ENCODE measurements around the gene IL17RC. TPM values are rescaled to one million over a fixed set of nuclear protein-coding genes. Genes with fewer than 3 reads are reported as not detected.
"Not testable (repeated sequence)": the region's sequence is repeated elsewhere in the genome, so short reads cannot be mapped to it uniquely, and the experiment has no call there.

The IL17RC gene
- total RNA-seq, 2 experiments from 2014 or later = 0.22 to 0.32 TPM

- Mint-ChIP-seq H3K4me3 (no peak overlapping the region), H3K36me3 (ENCODE audit: low read depth) (peaks cover 42% of the 10 kb centered on the region), H3K27ac (peak overlapping the region; percentile 44), H3K27me3 (no peaks in the 10 kb centered on the region), H3K9me3 (peaks cover 5% of the 10 kb centered on the region), H3K4me1 (ENCODE audit: low read depth) (peaks cover 39% of the 10 kb centered on the region)
- no peak for ATAC-seq
- intact Hi-C loops (cut with micrococcal nuclease) = no loop called here
- no peak for TF ChIP-seq CTCF (IDR thresholded peaks at IDR 0.05)
- POLR2A ChIA-PET = interaction anchor here (0.7 to 7.7 kb wide), 6 partner anchors 9 to 111 kb away, joined by 3 to 57 read pairs (median 5); partner anchors contain the start of genes CRELD1 and IL17RE
- CTCF ChIA-PET = interaction anchor here (0.7 to 4.3 kb wide), 4 partner anchors 9 to 67 kb away, joined by 4 to 25 read pairs (median 5); partner anchors contain the start of genes CRELD1 and IL17RE
- peak; percentile 0 for DNase-seq
These were observed 23.2 kb upstream of the IL17RC start for GRCh38 chr3:9893739-9894138.

GRCh38 chr3:9895715-9896114 lies 21.2 kb upstream of the IL17RC start:
- POLR2A ChIA-PET = interaction anchor here (7.7 kb wide), 1 partner anchor 37 kb away, joined by 57 read pairs; the partner anchor contains the start of gene CRELD1
- DNase-seq; H3K9me3 Mint-ChIP-seq; H3K27me3 Mint-ChIP-seq; H3K4me3 Mint-ChIP-seq; ATAC-seq; intact Hi-C loops (cut with micrococcal nuclease): not testable (repeated sequence)
- CTCF ChIA-PET = interaction anchor here (4.3 kb wide), 1 partner anchor 36 kb away, joined by 25 read pairs; the partner anchor contains the start of gene CRELD1
- Mint-ChIP-seq H3K27ac (peak overlapping the region; percentile 17), H3K36me3 (ENCODE audit: low read depth) (peaks cover 38% of the 10 kb centered on the region), H3K4me1 (ENCODE audit: low read depth) (peaks cover 43% of the 10 kb centered on the region)

- intact Hi-C loops (cut with micrococcal nuclease); H3K4me3 Mint-ChIP-seq; H3K9me3 Mint-ChIP-seq; ATAC-seq; H3K27me3 Mint-ChIP-seq; DNase-seq: not testable (repeated sequence)
- Mint-ChIP-seq H3K36me3 (ENCODE audit: low read depth) (peaks cover 31% of the 10 kb centered on the region), H3K27ac (peak overlapping the region; percentile 11), H3K4me1 (ENCODE audit: low read depth) (peaks cover 49% of the 10 kb centered on the region)
- POLR2A ChIA-PET = interaction anchor here (1.0 to 7.7 kb wide), 2 partner anchors 11 to 36 kb away, joined by 3 to 57 read pairs; partner anchors contain the start of gene CRELD1
- CTCF ChIA-PET = interaction anchor here (1.3 to 4.3 kb wide), 2 partner anchors 35 to 36 kb away, joined by 4 to 25 read pairs; partner anchors contain the start of gene CRELD1
These were observed 20.0 kb upstream of the IL17RC start for GRCh38 chr3:9896755-9897407.

- ChIA-PET POLR2A (interaction anchor here (0.8 to 7.7 kb wide), 4 partner anchors 10 to 35 kb away, joined by 3 to 57 read pairs (median 4); partner anchors contain the start of gene CRELD1), CTCF (interaction anchor here (0.9 to 1.3 kb wide), 2 partner anchors 16 to 35 kb away, joined by 3 to 4 read pairs; no protein-coding TSS in a partner anchor)
- Mint-ChIP-seq H3K27me3 (no peaks in the 10 kb centered on the region), H3K27ac (peak overlapping the region; percentile 47), H3K36me3 (ENCODE audit: low read depth) (peaks cover 25% of the 10 kb centered on the region), H3K4me1 (ENCODE audit: low read depth) (peaks cover 51% of the 10 kb centered on the region), H3K9me3 (peaks cover 5% of the 10 kb centered on the region), H3K4me3 (no peak overlapping the region)
- intact Hi-C loops (cut with micrococcal nuclease) = no loop called here
- DNase-seq (no peak), ATAC-seq (no peak)
- TF ChIP-seq CTCF (IDR thresholded peaks at IDR 0.05) = no peak
These were observed 19.2 kb upstream of the IL17RC start for GRCh38 chr3:9897408-9898372.

GRCh38 chr3:9898467-9899241 lies 18.2 kb upstream of the IL17RC start:
- peaks cover 54% of the 10 kb centered on the region for H3K4me1 Mint-ChIP-seq (ENCODE audit: low read depth)
- DNase-seq (peak; percentile 17), ATAC-seq (no peak)
- ChIA-PET CTCF (no interaction called here), POLR2A (interaction anchor here (1.0 kb wide), 1 partner anchor 11 kb away, joined by 4 read pairs; no protein-coding TSS in a partner anchor)
- TF ChIP-seq CTCF (IDR thresholded peaks at IDR 0.05) = no peak
- peak overlapping the region; percentile 47 for H3K27ac Mint-ChIP-seq
- H3K36me3 Mint-ChIP-seq (ENCODE audit: low read depth) = peaks cover 15% of the 10 kb centered on the region
- intact Hi-C loops (cut with micrococcal nuclease) = no loop called here
- peaks cover 3% of the 10 kb centered on the region for H3K9me3 Mint-ChIP-seq
- H3K4me3 Mint-ChIP-seq = no peak overlapping the region
- H3K27me3 Mint-ChIP-seq = no peaks in the 10 kb centered on the region
